RPMI7951 (cell line): ENCODE results near the gene WBP1. TPM values are rescaled to one million over a fixed set of nuclear protein-coding genes. Genes with fewer than 3 reads are reported as not detected.
"Not testable (repeated sequence)": the region's sequence is repeated elsewhere in the genome, so short reads cannot be mapped to it uniquely, and the experiment has no call there.

Source experiments
- DNase-seq: peaks from one replicate; pipeline ENCODE4 v3.0.0-alpha.2; 2012; ENCODE audit warnings: low read depth
- total RNA-seq: library from RNA; depleted of rRNA; stranded (reverse); fragments of >200 nt; shearing (Covaris generic); gene quantifications from 2 replicates; pipeline ENCODE4 v1.2.3, GENCODE V29; 2014; rRNA removed

Gene WBP1
- total RNA-seq = 66.5 and 70.5 TPM in 2 replicates

DNA sequence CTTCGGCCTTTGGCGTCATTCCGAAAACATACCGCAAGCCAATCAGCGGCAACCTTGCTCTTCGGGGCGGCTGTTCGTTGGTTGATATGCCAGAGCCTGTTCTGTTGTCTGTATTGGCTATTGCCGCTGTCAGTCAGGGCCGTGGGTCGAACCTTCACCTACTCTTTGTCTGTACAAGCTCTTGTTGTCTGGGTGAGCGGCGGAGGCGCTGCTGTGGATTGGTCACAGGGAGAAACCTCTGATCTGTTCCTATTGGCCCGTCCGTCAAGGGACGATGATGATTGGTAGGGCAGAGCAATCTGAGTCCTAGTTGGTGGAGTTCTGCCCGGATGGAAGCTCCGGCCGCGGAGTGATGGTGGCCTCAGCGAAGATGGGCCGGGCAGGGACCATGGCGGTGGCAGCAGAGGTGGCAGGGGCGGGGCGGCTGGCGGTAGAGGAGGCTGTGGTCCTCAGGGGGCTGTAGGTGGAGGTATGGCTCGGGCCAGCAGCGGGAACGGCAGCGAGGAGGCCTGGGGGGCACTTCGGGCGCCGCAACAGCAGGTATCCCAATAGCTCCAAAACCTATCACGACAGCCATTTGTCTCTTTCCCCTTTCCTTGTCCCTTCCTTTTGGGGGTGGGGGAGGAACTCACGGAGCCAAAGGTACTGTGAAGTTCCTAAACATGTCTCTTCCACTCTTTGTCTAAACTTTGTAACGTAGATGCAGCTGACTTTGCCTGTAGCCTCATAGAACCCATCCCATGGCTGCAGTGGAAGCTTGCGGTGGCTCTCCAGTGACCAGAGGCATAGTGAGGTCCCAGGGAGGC lies at the start of gene WBP1:
TSS of gene WBP1 (plus strand) at position 307 of the 806 bp plus-strand sequence. CDS start at position 472, 165 bp downstream.
- peak; percentile 100 for DNase-seq

DNA sequence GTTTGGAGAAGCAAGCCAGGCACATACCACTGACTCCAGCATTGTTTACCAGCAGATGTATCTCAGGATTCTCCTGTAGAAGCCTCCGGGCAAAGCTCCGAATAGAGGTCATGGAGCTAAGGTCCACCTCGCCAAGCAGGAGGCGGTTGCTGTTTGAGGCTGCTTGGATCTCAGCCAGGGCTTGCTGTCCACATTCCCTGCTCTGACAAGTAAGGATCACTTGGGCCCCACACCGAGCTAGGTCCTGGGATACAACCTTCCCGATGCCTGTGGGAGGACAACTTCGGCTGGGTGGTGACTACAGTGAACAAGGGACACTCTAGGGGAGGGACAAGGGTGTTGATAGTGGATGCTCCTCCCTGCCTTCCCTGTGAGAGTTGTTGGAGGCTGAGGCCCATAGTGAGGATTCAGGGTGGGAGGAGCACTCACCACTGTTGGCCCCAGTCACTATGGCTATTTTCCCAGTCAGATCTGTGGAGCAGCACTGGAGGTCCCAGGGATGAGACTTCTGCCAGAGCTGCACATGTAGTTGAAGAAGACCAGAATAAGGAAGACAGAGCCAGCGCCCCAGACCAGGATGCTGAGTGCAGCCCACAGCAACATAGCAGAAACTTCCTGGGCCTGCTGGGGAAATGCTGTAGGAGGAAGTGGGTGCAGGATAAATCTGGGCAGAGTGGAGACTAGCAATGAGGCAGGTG lies 45.1 kb upstream of the WBP1 start:
- no peak for DNase-seq

DNA sequence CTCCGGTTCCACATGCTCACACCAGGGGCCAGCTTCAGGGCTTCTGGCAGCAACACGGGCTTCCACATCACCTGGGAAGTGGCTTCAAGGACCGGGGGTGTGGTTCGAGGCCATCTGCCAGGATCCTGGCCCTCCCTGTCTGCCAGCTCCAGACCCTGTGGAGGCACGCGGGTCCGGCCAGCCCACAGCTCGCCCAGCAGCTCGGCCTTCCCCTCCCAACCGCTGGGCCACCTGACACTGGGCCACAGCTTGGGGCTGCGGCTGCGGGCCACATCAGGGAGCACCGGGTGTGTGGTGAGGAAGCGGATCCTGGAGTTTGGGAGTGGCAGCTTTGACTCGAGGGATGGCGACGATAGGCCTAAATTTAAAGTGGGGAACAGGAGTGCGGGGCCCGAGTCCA lies 43.8 kb upstream of the WBP1 start:
- DNase-seq = no peak

DNA sequence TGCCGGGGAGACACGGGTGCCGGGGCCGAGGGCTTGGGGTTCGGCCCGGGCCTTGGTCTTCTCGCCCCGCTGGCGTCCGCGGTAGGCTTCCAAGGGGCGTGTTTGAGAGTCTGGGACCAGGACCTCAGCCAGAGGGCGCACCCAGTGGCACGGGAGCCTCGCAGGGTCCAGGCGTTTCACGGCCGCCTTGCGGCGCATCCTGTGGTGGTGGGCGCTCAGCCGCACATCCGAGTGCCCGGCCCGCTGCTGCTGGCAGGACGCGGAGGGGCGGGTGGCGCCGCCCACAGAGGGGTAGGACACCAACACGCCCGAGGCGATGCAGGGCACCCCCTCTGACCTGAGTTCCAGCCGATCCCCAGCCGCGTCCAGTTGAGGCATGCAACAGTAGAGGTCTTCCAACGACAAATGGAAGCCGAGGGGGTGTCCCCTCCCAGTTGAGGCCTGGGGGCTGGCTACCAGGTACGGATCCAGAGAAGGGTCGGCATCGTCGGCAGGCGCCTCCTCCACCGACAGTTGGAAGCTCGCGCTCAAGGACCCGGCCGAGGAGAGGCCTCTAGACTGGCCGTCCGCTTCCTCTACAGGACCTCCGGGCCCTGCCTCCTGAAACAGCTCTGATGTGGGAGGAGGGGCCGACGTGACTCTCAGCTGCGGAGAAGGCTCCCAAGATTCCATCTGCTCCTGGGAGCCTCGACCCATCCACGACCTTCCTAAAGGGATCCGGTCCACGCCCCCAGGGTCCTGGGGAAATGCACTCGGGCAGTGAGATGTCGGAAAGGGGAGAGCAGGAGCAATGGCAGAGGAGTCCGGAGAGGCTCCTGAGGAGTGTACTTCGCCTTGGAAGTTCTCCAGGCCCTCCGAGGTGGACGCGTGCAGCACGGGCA lies 43.1 kb upstream of the WBP1 start:
- DNase-seq = peak; percentile 36

DNA sequence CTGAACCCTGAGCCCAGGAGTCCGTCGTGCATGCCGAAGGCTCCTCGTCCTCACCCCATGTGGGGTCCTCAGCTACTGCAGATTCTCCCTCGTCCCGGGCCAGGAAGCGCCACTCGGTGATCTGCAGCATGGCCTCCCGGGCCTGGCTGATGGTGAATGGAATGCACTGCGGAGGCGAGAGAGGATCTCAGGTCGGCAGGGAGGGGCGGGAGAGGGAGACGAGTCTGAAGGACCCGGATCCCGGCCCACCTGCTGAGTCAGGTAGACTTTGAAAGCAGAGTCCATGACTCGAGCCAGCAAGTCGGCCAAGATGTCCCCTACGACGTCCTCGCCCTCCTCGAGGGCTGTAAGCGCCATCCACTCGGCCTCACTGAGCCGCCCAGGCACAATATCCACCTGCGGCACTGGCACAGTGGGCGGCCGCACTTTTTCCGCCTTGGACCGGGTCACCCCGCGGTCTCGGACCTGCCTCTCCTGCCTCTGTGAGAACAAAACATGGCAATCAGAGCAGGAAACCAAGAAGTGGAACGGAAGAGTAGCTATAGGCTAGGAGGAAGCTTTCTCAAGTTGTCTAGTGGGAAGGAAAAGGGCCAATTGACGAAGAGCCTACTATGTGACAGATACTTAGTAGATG lies 42.4 kb upstream of the WBP1 start:
- DNase-seq = no peak

DNA sequence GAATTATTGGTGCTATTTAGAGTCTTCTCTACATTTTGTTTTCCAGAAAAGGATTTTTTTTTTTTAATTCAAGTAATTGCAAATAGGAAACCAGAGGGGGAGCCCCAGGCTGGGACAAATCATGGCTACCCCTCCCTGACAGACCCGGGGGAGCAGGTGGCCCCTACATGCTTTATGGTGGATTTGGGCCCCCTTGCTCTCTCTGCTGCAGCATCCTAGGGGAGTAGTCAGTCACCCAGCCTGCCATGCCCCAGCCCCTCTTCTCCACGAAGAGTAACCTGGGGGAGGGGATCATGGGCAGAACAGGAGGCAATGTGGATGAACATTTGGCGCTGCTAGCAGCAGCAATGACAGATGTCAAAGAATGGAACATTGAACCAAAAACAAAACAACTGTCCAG lies 41.5 kb upstream of the WBP1 start:
- no peak for DNase-seq

DNA sequence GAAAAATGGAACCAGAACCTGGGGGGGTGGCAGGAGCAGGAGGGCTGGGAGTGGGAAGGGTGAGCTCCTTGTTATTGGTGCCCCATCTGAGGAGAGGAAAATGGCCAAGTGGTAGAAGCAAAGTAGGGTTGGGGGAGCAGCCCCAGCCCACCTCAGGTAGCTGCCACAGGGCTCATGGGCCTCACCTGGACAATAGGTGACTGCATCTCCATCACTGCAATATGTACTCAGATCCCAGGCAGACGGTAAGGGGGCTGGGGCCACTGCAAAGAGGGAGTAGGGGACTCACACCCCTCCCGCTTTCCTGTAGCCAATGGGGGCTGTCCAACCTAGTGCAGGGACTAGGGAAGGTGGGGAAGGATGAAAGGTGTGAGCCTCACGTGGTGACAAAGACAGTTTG lies 41.0 kb upstream of the WBP1 start:
- DNase-seq = no peak

DNA sequence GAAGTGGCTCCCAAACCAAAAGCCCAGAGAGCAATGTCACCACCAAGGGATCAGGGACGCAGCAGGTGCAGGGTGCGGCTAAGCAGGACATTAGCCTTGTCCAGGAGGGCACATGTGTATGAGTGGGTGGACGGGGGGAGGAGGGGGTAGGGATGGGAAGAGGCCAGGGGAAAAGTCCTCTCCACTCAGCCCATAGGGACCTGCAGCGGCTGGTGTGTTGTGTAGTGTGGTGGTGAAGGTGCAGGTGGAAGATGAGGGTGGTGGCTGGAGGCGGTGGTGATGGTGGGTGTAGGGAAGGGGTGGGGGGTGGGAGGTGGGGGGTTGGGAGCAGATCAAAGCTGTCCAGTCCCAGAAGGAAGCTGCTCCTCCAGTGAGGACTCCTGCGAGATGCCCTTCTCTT lies 40.5 kb upstream of the WBP1 start:
- DNase-seq = no peak

DNA sequence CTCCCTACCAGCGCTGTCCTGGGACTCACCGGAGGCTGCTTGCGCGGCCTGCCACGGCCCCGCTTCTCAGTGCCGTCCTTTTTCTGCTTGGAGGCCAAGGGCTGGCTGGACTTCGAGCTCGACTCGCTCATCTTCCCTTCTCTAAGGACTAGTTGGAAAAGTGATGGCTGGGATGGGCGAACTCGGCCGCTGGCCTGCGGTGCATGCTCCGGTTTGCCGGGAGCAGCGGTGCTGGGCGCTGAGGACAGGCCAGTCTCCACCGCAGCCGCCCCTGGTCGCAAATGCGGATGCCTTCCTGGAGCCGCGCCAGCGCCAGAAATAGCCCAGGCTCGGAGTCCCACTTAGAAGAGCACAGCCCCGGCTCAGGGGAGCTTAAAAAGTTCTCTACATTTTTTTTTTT lies 39.9 kb upstream of the WBP1 start:
- peak; percentile 54 for DNase-seq

DNA sequence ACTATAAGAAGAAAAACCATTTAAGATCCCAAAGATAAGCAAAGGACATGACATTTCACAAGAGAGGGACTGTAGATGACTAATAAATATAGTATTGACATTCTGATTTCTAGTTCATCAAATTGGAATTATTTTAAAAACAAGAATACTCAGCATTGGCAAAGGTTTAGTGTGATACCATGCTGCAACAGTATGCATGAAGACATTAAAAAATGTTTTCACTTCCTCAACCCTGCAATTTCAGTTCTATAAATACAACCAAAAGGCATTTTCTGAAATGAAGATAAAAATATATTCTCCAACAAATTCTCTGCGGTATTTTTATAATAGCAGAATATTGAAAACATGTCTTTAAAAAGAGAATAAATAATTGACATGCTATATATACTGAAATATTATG lies 38.9 kb upstream of the WBP1 start:
- DNase-seq = no peak

DNA sequence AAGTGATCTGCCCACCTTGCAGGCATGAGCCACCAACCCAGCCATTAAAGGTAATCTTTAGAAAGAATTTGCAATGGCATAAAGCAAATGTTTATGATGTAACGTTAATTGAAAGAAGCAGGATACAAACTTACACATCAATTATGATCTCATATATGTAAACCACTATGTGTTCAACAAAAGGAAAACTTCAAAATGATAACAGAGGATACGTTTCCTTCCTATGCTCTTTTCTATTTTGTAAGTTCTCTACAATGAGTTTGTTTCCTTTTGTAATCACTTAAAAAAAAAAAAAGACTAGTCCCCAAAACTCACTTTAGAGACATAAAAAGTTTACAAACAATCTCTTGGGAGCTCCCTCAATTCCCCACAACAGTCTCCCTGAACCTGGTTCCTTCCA lies 38.2 kb upstream of the WBP1 start:
- DNase-seq = no peak

DNA sequence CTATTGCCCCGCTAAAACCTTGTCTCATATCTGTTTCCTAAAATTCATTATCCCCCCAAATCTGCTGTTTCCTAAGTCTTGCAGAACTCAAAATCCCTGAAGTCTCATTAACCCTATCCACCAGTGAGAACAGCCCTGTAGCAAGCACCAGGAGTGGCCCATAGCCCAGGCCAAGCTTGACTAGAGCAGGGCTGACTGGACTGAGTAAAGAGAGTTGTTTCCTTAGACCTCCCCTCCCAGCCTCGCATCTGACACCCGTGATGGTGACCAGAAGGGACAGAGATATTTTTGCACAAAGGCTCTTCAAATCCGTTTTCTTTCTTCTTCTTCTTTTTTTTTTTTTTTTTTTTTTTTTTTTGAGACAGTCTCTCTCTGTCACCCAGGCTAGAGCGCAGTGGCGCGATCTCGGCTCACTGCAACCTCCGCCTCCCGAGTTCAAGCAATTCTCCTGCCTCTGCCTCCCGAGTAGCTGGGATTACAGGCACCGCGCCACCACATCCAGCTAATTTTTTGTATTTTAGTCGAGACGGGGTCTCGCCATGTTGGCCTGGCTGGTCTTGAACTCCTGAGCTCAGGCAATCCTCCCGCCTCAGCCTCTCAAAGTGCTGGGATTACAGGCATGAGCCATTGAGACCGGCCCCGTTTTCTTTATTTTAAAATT lies 37.7 kb upstream of the WBP1 start:
- DNase-seq = not testable (repeated sequence)

DNA sequence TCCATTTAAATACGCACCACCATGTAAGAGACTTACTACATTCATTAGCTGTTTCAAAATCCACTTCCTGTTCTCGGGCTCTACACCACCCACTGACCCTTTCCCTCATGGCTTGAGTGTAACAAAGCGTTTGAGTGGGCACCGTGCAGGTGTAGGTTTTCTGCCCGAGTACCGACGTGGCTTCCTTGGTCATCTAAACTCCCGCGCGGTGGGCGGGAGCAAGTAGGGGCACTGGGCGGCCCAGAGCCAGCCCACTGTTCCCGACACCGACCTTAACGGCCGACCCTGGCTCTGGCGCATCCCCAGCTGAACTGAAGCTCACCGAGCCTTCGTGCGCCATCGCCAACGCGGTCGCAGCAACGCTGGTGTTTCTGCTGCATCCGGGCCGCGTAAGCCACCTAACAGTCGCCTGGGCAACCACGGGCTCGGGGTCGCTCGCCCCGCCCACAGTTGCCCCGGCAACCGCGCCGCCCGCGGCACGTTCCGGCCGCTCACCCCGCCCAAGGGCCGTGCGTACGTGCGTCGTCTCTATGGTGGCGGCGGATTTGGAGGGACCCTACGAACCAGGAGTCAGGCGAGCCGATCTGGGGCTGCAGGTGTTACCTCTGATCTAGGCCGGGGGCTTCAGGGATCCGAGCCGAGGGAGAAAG lies 36.9 kb upstream of the WBP1 start, which contains the start of the genes C2orf81 and WDR54:
TSS of gene C2orf81 (minus strand) at position 399 of the 650 bp plus-strand sequence. CDS start at position 340, 59 bp downstream.
TSS of gene WDR54 (plus strand) at position 510 of the 650 bp plus-strand sequence. CDS start 424 bp downstream, outside the sequence.
- DNase-seq = peak; percentile 92

DNA sequence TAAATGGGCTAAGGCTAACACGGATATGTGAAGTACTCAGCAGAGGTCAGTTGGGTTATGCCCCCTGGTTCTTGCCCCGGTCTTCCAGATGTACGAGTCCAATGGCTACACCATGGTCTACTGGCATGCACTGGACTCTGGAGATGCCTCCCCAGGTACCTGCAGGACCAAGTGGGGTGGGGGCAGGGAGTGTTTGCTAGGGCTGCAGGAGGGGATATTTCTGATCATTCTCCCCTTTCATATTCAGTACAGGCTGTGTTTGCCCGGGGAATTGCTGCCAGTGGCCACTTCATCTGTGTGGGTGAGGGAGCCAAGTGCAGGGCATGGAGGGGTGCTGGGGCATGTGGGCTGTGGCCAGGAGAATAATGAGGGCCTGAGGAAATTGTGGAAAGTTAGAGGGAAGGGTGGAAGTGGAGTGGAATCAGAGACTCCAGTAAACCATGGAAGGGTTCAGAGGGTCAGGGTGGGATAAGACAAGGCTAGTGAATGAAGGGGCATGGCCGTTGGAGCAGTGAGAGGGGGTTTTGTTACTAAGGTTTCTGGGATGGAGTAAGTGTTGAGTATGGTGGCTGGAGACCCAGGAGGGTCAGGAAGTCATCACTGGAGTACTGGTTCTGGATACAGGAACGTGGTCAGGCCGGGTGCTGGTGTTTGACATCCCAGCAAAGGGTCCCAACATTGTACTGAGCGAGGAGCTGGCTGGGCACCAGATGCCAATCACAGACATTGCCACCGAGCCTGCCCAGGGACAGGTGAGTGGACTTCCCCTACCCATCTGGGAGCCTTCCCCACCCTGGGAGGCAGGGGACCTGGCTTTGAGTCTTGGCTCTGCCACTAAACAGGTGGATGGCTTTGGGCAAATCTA lies 34.8 kb upstream of the WBP1 start:
- DNase-seq = no peak

DNA sequence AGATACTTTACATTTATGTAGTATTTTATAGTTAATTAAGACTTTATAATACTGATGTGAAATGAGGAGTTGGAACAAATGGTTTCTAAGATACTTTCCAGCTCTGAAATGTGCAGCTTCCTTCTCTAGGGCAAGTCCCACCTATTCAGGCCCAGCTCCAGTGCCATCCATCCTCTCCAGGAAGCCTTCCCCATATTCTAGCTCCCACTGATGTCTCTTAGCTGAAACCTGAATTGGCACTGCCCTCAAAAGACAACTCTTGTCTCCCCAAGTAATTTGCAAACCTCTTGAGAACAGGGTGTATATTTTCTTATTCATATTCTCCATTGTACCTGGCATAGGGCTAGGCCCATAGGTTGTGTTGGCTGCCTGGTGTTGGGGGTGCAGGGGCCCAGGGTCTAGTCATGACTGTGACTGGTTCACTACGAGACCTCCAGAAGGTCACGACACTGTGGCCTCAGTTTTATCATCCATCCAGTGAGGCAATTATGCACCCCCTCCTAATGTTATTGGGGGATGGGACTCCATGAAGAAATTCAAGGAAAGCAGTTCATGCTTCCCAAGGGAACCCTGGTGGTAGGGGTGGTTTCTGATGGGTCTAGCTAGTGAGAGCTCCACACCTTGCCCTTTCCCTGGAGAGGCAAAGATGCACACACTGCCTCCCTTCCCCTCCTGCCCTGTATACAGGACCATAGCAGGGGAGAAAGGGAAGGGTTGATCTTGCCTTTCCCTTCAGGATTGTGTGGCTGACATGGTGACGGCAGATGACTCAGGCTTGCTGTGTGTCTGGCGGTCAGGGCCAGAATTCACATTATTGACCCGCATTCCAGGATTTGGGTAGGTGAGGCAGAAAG lies 33.9 kb upstream of the WBP1 start:
- no peak for DNase-seq

DNA sequence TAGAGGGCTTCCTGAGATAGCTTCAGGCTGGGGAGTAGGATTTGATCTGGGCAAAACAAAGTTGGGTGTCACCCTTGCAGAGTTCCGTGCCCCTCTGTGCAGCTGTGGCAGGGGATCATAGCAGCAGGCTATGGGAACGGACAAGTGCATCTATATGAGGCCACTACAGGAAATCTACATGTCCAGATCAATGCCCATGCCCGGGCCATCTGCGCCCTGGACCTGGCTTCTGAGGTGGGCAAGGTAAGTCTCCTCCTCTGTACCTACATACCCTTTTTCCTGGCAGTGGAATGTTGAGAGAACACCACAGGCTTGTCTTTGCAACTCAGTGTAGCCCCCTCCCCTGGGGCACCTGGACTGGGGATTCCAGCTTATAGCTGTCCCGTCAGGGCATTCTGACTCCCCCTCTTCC lies 33.2 kb upstream of the WBP1 start:
- no peak for DNase-seq

DNA sequence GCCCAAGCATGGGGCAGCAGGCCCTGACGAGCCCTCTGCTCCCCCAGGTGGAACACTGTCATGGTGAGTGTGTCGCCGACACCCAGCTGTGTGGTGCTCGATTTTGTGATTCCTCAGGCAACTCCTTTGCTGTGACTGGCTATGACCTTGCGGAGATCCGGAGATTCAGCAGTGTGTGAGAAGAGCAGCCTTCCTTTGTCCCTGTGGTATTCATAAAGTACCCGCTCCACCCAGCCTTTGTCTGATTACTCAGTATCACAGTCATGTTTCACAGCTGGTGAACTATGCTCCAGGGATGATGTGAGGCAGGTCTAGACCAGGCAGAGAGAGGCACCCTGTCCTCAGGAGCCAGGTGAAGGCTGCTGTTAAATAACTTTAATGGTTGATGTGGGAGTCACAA lies 32.7 kb upstream of the WBP1 start:
- DNase-seq = no peak

DNA sequence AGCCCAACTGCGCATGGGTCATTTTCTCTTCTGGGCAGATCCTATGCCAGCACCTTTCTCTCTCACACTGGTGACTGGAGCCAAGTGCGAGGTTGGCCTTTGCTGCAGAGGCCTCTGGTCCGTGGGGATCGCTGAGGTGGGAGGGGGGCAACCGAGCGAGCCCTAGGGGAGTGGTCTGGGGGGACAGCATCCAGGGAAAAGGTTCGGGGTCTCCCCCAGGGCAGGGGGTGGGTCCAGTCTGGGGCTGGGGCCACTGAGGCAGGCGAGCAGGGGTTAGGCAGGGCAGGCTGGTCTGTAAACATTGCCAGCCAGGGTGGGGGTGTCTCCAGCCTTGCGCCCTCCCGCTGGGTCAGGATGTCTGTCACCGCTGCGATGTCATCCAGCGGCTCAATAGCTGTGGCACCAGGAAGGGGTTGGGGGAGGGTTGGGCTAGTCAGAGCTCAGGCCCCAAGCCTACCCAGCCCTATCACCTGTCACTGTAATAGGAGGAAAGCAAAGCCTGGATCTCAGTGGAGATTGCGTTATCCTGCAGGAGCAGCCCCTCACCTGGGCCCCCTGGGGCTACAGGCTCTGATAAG lies 32.0 kb upstream of the WBP1 start:
- no peak for DNase-seq
